Activated naive CD8-positive, alpha-beta T cell treated with anti-CD3 and anti-CD28 coated beads for 36 hours (primary cell): ENCODE results near the gene FOXO1. TPM values are rescaled to one million over a fixed set of nuclear protein-coding genes. Genes with fewer than 3 reads are reported as not detected.

Experiments used
- DNase-seq: peaks from one replicate; pipeline ENCODE4 v3.0.0; 2021
- H3K27ac Mint-ChIP-seq: one replicate; pipeline ENCODE4 v1.8.0; 2022; ENCODE audit warnings: mild to moderate bottlenecking, moderate library complexity, mixed read lengths
- H3K27me3 Mint-ChIP-seq: one replicate; pipeline ENCODE4 v1.8.0; 2022; ENCODE audit warnings: mild to moderate bottlenecking, mixed read lengths
- H3K36me3 Mint-ChIP-seq: one replicate; pipeline ENCODE4 v1.8.0; 2021; ENCODE audit warnings: mild to moderate bottlenecking, mixed read lengths
- H3K4me1 Mint-ChIP-seq: one replicate; pipeline ENCODE4 v1.8.0; 2021; ENCODE audit warnings: mixed read lengths
- H3K4me3 Mint-ChIP-seq: one replicate; pipeline ENCODE4 v1.8.0; 2022; ENCODE audit warnings: mild to moderate bottlenecking, moderate library complexity, mixed read lengths
- H3K9me3 Mint-ChIP-seq: one replicate; pipeline ENCODE4 v1.8.0; 2022; ENCODE audit warnings: mixed read lengths
- total RNA-seq, 2 experiments: library from RNA; stranded (reverse); gene quantifications; one replicate each; pipeline ENCODE4 v1.2.3, GENCODE V29; 2021

The FOXO1 gene
- total RNA-seq, 2 experiments from 2014 or later, result 38.4 to 38.7 TPM

- Mint-ChIP-seq H3K4me1 (peaks cover 84% of the 10 kb centered on the region), H3K36me3 (peaks cover 54% of the 10 kb centered on the region), H3K4me3 (peak overlapping the region; percentile 79), H3K27ac (peak overlapping the region; percentile 96), H3K27me3 (no peaks in the 10 kb centered on the region), H3K9me3 (peaks cover 2% of the 10 kb centered on the region)
- no peak for DNase-seq
These were observed 54.4 kb downstream of the FOXO1 start for GRCh38 chr13:40612041-40612440.

GRCh38 chr13:40611635-40612034 lies 54.8 kb downstream of the FOXO1 start:
- peaks cover 2% of the 10 kb centered on the region for H3K9me3 Mint-ChIP-seq
- H3K4me1 Mint-ChIP-seq, result peaks cover 85% of the 10 kb centered on the region
- peak overlapping the region; percentile 96 for H3K27ac Mint-ChIP-seq
- no peak for DNase-seq
- peaks cover 58% of the 10 kb centered on the region for H3K36me3 Mint-ChIP-seq
- H3K27me3 Mint-ChIP-seq, result no peaks in the 10 kb centered on the region
- no peak overlapping the region for H3K4me3 Mint-ChIP-seq

GRCh38 chr13:40611004-40611403 lies 55.4 kb downstream of the FOXO1 start:
- Mint-ChIP-seq H3K4me1 (peaks cover 85% of the 10 kb centered on the region), H3K27ac (peak overlapping the region; percentile 96), H3K4me3 (no peak overlapping the region), H3K36me3 (peaks cover 58% of the 10 kb centered on the region), H3K27me3 (no peaks in the 10 kb centered on the region), H3K9me3 (peaks cover 2% of the 10 kb centered on the region)
- no peak for DNase-seq

- Mint-ChIP-seq H3K4me1 (peaks cover 85% of the 10 kb centered on the region), H3K9me3 (peaks cover 2% of the 10 kb centered on the region), H3K27me3 (no peaks in the 10 kb centered on the region), H3K4me3 (peak overlapping the region; percentile 26), H3K27ac (peak overlapping the region; percentile 78), H3K36me3 (peaks cover 55% of the 10 kb centered on the region)
- no peak for DNase-seq
These were observed 56.3 kb downstream of the FOXO1 start for GRCh38 chr13:40609972-40610726.

GRCh38 chr13:40608308-40608707 lies 58.1 kb downstream of the FOXO1 start:
- peak overlapping the region; percentile 47 for H3K27ac Mint-ChIP-seq

GRCh38 chr13:40605573-40605972 lies 60.9 kb downstream of the FOXO1 start:
- peaks cover 76% of the 10 kb centered on the region for H3K4me1 Mint-ChIP-seq
- H3K27me3 Mint-ChIP-seq, result no peaks in the 10 kb centered on the region
- H3K4me3 Mint-ChIP-seq, result peak overlapping the region; percentile 55
- H3K36me3 Mint-ChIP-seq, result peaks cover 36% of the 10 kb centered on the region
- H3K27ac Mint-ChIP-seq, result peak overlapping the region; percentile 86
- peak; percentile 25 for DNase-seq
- H3K9me3 Mint-ChIP-seq, result peaks cover 2% of the 10 kb centered on the region

More at GRCh38 chr13:40608308-40608707, 58.1 kb downstream of the FOXO1 start:
- Mint-ChIP-seq H3K36me3 (peaks cover 44% of the 10 kb centered on the region), H3K9me3 (peaks cover 2% of the 10 kb centered on the region), H3K4me3 (no peak overlapping the region), H3K27me3 (no peaks in the 10 kb centered on the region), H3K4me1 (peaks cover 81% of the 10 kb centered on the region)
- DNase-seq, result no peak

GRCh38 chr13:40604135-40604534 lies 62.3 kb downstream of the FOXO1 start:
- no peak overlapping the region for H3K4me3 Mint-ChIP-seq
- peak overlapping the region; percentile 83 for H3K27ac Mint-ChIP-seq
- H3K27me3 Mint-ChIP-seq, result no peaks in the 10 kb centered on the region

GRCh38 chr13:40600149-40600751 lies 66.2 kb downstream of the FOXO1 start:
- DNase-seq, result peak; percentile 61
- Mint-ChIP-seq H3K4me3 (peak overlapping the region; percentile 59), H3K27ac (peak overlapping the region; percentile 87), H3K9me3 (no peaks in the 10 kb centered on the region), H3K27me3 (no peaks in the 10 kb centered on the region), H3K4me1 (peaks cover 88% of the 10 kb centered on the region), H3K36me3 (peaks cover 25% of the 10 kb centered on the region)

More at GRCh38 chr13:40604135-40604534, 62.3 kb downstream of the FOXO1 start:
- DNase-seq, result no peak
- peaks cover 39% of the 10 kb centered on the region for H3K36me3 Mint-ChIP-seq
- H3K9me3 Mint-ChIP-seq, result peaks cover 2% of the 10 kb centered on the region
- peaks cover 84% of the 10 kb centered on the region for H3K4me1 Mint-ChIP-seq

GRCh38 chr13:40599747-40600146 lies 66.7 kb downstream of the FOXO1 start:
- Mint-ChIP-seq H3K4me3 (peak overlapping the region; percentile 59), H3K27ac (peak overlapping the region; percentile 87), H3K27me3 (no peaks in the 10 kb centered on the region), H3K9me3 (no peaks in the 10 kb centered on the region), H3K36me3 (peaks cover 25% of the 10 kb centered on the region), H3K4me1 (peaks cover 89% of the 10 kb centered on the region)
- no peak for DNase-seq

- Mint-ChIP-seq H3K4me3 (peak overlapping the region; percentile 59), H3K27ac (peak overlapping the region; percentile 87), H3K27me3 (no peaks in the 10 kb centered on the region), H3K4me1 (peaks cover 88% of the 10 kb centered on the region), H3K36me3 (peaks cover 26% of the 10 kb centered on the region), H3K9me3 (no peaks in the 10 kb centered on the region)
- DNase-seq, result no peak
These were observed 67.3 kb downstream of the FOXO1 start for GRCh38 chr13:40599124-40599523.

- no peaks in the 10 kb centered on the region for H3K27me3 Mint-ChIP-seq
- peaks cover 89% of the 10 kb centered on the region for H3K4me1 Mint-ChIP-seq
- no peak for DNase-seq
- H3K9me3 Mint-ChIP-seq, result no peaks in the 10 kb centered on the region
- H3K36me3 Mint-ChIP-seq, result peaks cover 28% of the 10 kb centered on the region
- peak overlapping the region; percentile 87 for H3K27ac Mint-ChIP-seq
- H3K4me3 Mint-ChIP-seq, result peak overlapping the region; percentile 37
These were observed 67.9 kb downstream of the FOXO1 start for GRCh38 chr13:40598569-40598968.

- peaks cover 87% of the 10 kb centered on the region for H3K4me1 Mint-ChIP-seq
- H3K27me3 Mint-ChIP-seq, result no peaks in the 10 kb centered on the region
- H3K4me3 Mint-ChIP-seq, result peak overlapping the region; percentile 50
- peak overlapping the region; percentile 87 for H3K27ac Mint-ChIP-seq
- no peak for DNase-seq
- no peaks in the 10 kb centered on the region for H3K9me3 Mint-ChIP-seq
- H3K36me3 Mint-ChIP-seq, result peaks cover 26% of the 10 kb centered on the region
These were observed 68.6 kb downstream of the FOXO1 start for GRCh38 chr13:40597735-40598365.

GRCh38 chr13:40596484-40596883 lies 70.0 kb downstream of the FOXO1 start:
- no peak for DNase-seq
- H3K27me3 Mint-ChIP-seq, result no peaks in the 10 kb centered on the region
- peaks cover 89% of the 10 kb centered on the region for H3K4me1 Mint-ChIP-seq
- no peaks in the 10 kb centered on the region for H3K9me3 Mint-ChIP-seq
- peak overlapping the region; percentile 65 for H3K27ac Mint-ChIP-seq
- peak overlapping the region; percentile 6 for H3K4me3 Mint-ChIP-seq
- H3K36me3 Mint-ChIP-seq, result peaks cover 28% of the 10 kb centered on the region

GRCh38 chr13:40595693-40596092 lies 70.7 kb downstream of the FOXO1 start:
- H3K9me3 Mint-ChIP-seq, result peaks cover 2% of the 10 kb centered on the region
- H3K27me3 Mint-ChIP-seq, result no peaks in the 10 kb centered on the region

GRCh38 chr13:40592035-40592434 lies 74.4 kb downstream of the FOXO1 start:
- no peak overlapping the region for H3K4me3 Mint-ChIP-seq
- H3K27me3 Mint-ChIP-seq, result no peaks in the 10 kb centered on the region
- H3K9me3 Mint-ChIP-seq, result peaks cover 2% of the 10 kb centered on the region
- no peak for DNase-seq
- peaks cover 33% of the 10 kb centered on the region for H3K36me3 Mint-ChIP-seq
- peak overlapping the region; percentile 39 for H3K27ac Mint-ChIP-seq
- peaks cover 90% of the 10 kb centered on the region for H3K4me1 Mint-ChIP-seq

More at GRCh38 chr13:40595693-40596092, 70.7 kb downstream of the FOXO1 start:
- Mint-ChIP-seq H3K4me3 (no peak overlapping the region), H3K36me3 (peaks cover 30% of the 10 kb centered on the region), H3K27ac (peak overlapping the region; percentile 68), H3K4me1 (peaks cover 91% of the 10 kb centered on the region)
- DNase-seq, result no peak
